OCI-LY1 (cell line): ENCODE measurements around the gene HAPSTR1.

Source experiments
- H2AFZ ChIP-seq: fragments of 200-600 bp; sonication (generic), shearing (Covaris generic); 2 replicates; pipeline ENCODE4 v1.6.0; 2014; ENCODE audit warnings: antibody characterized with exemption, mild to moderate bottlenecking, low read length
- H3F3A ChIP-seq: fragments of 200-600 bp; sonication (generic), shearing (Covaris generic); 2 replicates; pipeline ENCODE4 v1.6.0; 2014; ENCODE audit warnings: mild to moderate bottlenecking, antibody characterized with exemption, low read length, moderate library complexity; ENCODE audit not compliant: insufficient read depth
- H3K27ac ChIP-seq: fragments of 200-600 bp; sonication (generic); 2 replicates; pipeline ENCODE4 v1.5.1; 2014; ENCODE audit warnings: low read length, mixed run types, mild to moderate bottlenecking, low read depth; ENCODE audit not compliant: poor library complexity, severe bottlenecking
- H3K27me3 ChIP-seq: fragments of 200-600 bp; sonication (generic); 2 replicates; pipeline ENCODE4 v1.6.0; 2014; ENCODE audit warnings: antibody characterized with exemption, mild to moderate bottlenecking, low read length, moderate library complexity; ENCODE audit not compliant: insufficient read depth
- H3K36me3 ChIP-seq: fragments of 200-600 bp; sonication (generic); 2 replicates; pipeline ENCODE4 v1.6.1; 2014; ENCODE audit warnings: mild to moderate bottlenecking, antibody characterized with exemption, low read length, moderate library complexity, mixed read lengths; ENCODE audit not compliant: insufficient read depth
- H3K4me1 ChIP-seq: fragments of 200-600 bp; sonication (generic); 2 replicates; pipeline ENCODE4 v1.5.1; 2014; ENCODE audit warnings: mild to moderate bottlenecking, low read length, moderate library complexity; ENCODE audit not compliant: insufficient read depth, severe bottlenecking
- H3K4me2 ChIP-seq: fragments of 200-600 bp; sonication (generic), shearing (Covaris generic); 2 replicates; pipeline ENCODE4 v1.6.1; 2014; ENCODE audit warnings: low read length
- H3K4me3 ChIP-seq: fragments of 200-600 bp; sonication (generic); 2 replicates; pipeline ENCODE4 v1.5.1; 2014; ENCODE audit warnings: low read length, low read depth, mild to moderate bottlenecking, mixed read lengths; ENCODE audit not compliant: poor library complexity, severe bottlenecking
- H3K79me2 ChIP-seq: fragments of 200-600 bp; shearing (Covaris generic); 2 replicates; pipeline ENCODE4 v1.6.1; 2016; ENCODE audit warnings: mixed run types, low read length, mixed read lengths; ENCODE audit not compliant: insufficient read depth
- H3K9ac ChIP-seq: fragments of 200-600 bp; sonication (generic), shearing (Covaris generic); 2 replicates; pipeline ENCODE4 v1.6.1; 2014; ENCODE audit warnings: mild to moderate bottlenecking, low read length, mixed read lengths
- H3K9me2 ChIP-seq: fragments of 200-600 bp; sonication (generic), shearing (Covaris generic); 2 replicates; pipeline ENCODE4 v1.6.1; 2014; ENCODE audit warnings: low read depth, mild to moderate bottlenecking, low read length, mixed read lengths
- H3K9me3 ChIP-seq: fragments of 200-600 bp; shearing (Covaris generic); 2 replicates; pipeline ENCODE4 v1.6.1; 2014; ENCODE audit warnings: low read length, mixed read lengths
- H4K20me1 ChIP-seq: fragments of 200-600 bp; sonication (generic), shearing (Covaris generic); 2 replicates; pipeline ENCODE4 v1.6.0; 2016; ENCODE audit warnings: mild to moderate bottlenecking, low read length; ENCODE audit not compliant: insufficient read depth
- CTCF ChIP-seq: fragments of 200-600 bp; sonication (generic), shearing (Covaris generic); IDR thresholded peaks from 2 replicates; pipeline ENCODE4 v1.5.1; 2017; ENCODE audit warnings: mild to moderate bottlenecking, antibody characterized with exemption, low read length, moderate library complexity, mixed read lengths
- EZH2 ChIP-seq: fragments of 200-600 bp; sonication (generic), shearing (Covaris generic); IDR thresholded peaks from 2 replicates; pipeline ENCODE4 v1.8.0; 2017; ENCODE audit warnings: borderline replicate concordance, mixed run types, mild to moderate bottlenecking, antibody characterized with exemption, low read length, moderate library complexity, mixed read lengths

Gene HAPSTR1

GRCh38 chr16:9122969-9123368 lies 31.5 kb downstream of the HAPSTR1 start:
- Histone ChIP-seq H3K4me2 (no peak overlapping the region), H3K9me3 (no peaks in the 10 kb centered on the region), H2AFZ (no peak overlapping the region), H3K79me2 (no peaks in the 10 kb centered on the region), H3F3A (no peaks in the 10 kb centered on the region), H3K4me3 (no peak overlapping the region), H4K20me1 (no peaks in the 10 kb centered on the region), H3K9ac (no peak overlapping the region), H3K27me3 (no peaks in the 10 kb centered on the region), H3K36me3 (peaks cover 36% of the 10 kb centered on the region), H3K27ac (no peak overlapping the region), H3K9me2 (no peaks in the 10 kb centered on the region), H3K4me1 (peaks cover 12% of the 10 kb centered on the region)
- TF ChIP-seq EZH2, result no peak
- TF ChIP-seq CTCF, result no peak

GRCh38 chr16:9123401-9123800 lies 32.0 kb downstream of the HAPSTR1 start:
- Histone ChIP-seq H3K4me3 (no peak overlapping the region), H4K20me1 (no peaks in the 10 kb centered on the region), H3K36me3 (peaks cover 33% of the 10 kb centered on the region), H3K4me2 (no peak overlapping the region), H3K9me3 (no peaks in the 10 kb centered on the region), H3K9ac (no peak overlapping the region), H3K79me2 (no peaks in the 10 kb centered on the region), H2AFZ (no peak overlapping the region), H3F3A (no peaks in the 10 kb centered on the region), H3K27ac (no peak overlapping the region), H3K27me3 (no peaks in the 10 kb centered on the region), H3K9me2 (no peaks in the 10 kb centered on the region), H3K4me1 (peaks cover 12% of the 10 kb centered on the region)
- TF ChIP-seq EZH2, result no peak
- TF ChIP-seq CTCF, result no peak

GRCh38 chr16:9123871-9124270 lies 32.4 kb downstream of the HAPSTR1 start:
- H3K27ac ChIP-seq, result no peak overlapping the region
- no peaks in the 10 kb centered on the region for H3K27me3 ChIP-seq
- no peak overlapping the region for H3K4me3 ChIP-seq
- peaks cover 12% of the 10 kb centered on the region for H3K4me1 ChIP-seq
- H2AFZ ChIP-seq, result no peak overlapping the region
- no peaks in the 10 kb centered on the region for H3F3A ChIP-seq
- no peaks in the 10 kb centered on the region for H3K79me2 ChIP-seq
- no peaks in the 10 kb centered on the region for H3K9me3 ChIP-seq
- no peaks in the 10 kb centered on the region for H4K20me1 ChIP-seq
- no peak overlapping the region for H3K4me2 ChIP-seq
- peaks cover 29% of the 10 kb centered on the region for H3K36me3 ChIP-seq
- no peaks in the 10 kb centered on the region for H3K9me2 ChIP-seq
- no peak overlapping the region for H3K9ac ChIP-seq
- TF ChIP-seq CTCF, result no peak
- TF ChIP-seq EZH2, result no peak
